Right renal cortex interstitium (tissue), 3 donors: ENCODE results near the gene DBN1. TPM values are rescaled to one million over a fixed set of nuclear protein-coding genes. Genes with fewer than 3 reads are reported as not detected.

Experiments used
- DNase-seq, 3 donors: peaks; one replicate each; pipeline ENCODE4 v3.0.0-alpha.2; 2013; ENCODE audit warnings: low read depth in 3 of 3, low spot score in 2 of 3
- polyA plus RNA-seq, 3 donors: library from polyadenylated mRNA; unstranded; fragments of 120-200 nt; gene quantifications; one replicate each; pipeline ENCODE4 v1.2.1, GENCODE V29; 2013; ENCODE audit not compliant: insufficient read length in 3 of 3

DBN1 gene
- polyA plus RNA-seq, 3 donors, result 171 to 177 (median 175) TPM

DNA sequence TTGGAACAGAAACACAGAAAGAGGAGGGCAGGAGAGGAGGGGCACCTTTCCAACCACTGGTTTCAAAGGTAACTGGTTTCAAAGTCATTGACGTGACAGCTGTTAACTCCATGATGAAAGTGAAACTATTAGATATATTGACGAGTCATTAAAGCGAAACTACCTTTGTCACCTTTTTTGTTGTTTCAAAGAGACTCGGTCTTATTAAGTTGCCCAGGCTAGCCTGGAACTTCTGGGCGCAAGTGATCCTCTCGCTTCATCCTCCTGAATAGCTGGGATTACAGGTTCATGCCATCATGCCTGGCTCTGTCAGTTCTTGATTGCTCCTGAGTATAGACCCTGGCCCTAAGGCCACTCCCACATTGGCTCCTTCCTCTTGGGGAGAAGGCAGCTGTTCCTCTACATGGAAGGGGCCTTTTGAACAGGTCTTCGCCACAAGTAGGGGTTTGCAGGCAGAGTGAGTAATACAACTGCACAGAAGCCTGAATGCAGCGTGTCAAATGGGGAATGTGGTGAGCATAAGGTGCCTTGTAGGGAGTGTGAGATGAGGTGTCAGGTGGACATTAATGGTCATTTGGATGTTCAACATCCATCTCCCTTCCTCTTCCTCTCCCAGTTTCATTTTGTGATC, 60.7 kb downstream of the DBN1 start:
- DNase-seq, result no peak

DNA sequence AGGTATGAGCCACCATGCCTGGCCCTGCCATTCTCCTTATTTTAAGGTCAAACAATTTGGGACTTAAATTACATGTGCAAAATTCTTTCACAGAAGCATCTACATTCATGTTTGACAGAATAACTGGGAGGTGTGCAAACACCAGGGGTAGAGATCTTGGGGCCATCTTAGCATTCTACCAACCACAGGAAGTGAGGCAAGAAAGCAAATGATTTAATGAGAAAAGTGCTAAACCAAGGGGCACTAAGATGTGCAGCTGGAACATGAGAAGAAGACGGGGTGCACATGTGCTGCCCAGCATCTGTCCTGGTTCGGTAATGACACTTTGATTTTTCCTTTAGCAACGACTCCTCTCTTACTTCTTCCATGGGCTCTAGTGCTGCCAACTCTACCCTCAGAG, 62.9 kb downstream of the DBN1 start:
- DNase-seq, result no peak

- DNase-seq, result no peak
Observed at GRCh38 chr5:177409043-177409801, 64.2 kb downstream of the DBN1 start, which contains the start of gene F12. Gene F12, minus strand, starts transcription at chr5:177409564. Its CDS starts 37 bp downstream, at chr5:177409527.

Other genes starting within 250 kb of the DBN1 start
- gene RAB24, start 169.9 kb downstream of the DBN1 start, polyA plus RNA-seq, result 10 to 100 TPM; 22.9 to 30.9 (median 25.7) TPM
- 100 to 1,000 TPM; 105 to 139 (median 112) TPM for gene PRELID1, start 169.8 kb downstream of the DBN1 start, polyA plus RNA-seq
- 10 to 100 TPM in 2 of 3 donors, 1 to 10 TPM in 1; 9.8 to 11.4 (median 10.5) TPM for gene MXD3, start 161.7 kb downstream of the DBN1 start, polyA plus RNA-seq
- 100 to 1,000 TPM; 128 to 136 (median 131) TPM for gene LMAN2, start 122.0 kb downstream of the DBN1 start, polyA plus RNA-seq
- 10 to 100 TPM; 10.5 to 15.8 (median 11.8) TPM for gene RGS14, start 115.7 kb downstream of the DBN1 start, polyA plus RNA-seq
- gene SLC34A1, start 89.2 kb downstream of the DBN1 start, polyA plus RNA-seq, result 100 to 1,000 TPM; 118 to 190 (median 157) TPM
- under 1 TPM; 0.47 to 0.72 (median 0.67) TPM for gene PFN3, start 73.0 kb downstream of the DBN1 start, polyA plus RNA-seq
- 1 to 10 TPM; 3.5 to 6.4 (median 4.6) TPM for gene F12, start 64.1 kb downstream of the DBN1 start, polyA plus RNA-seq
- 10 to 100 TPM; 20.3 to 26.2 (median 23.3) TPM for gene GRK6, start 47.0 kb downstream of the DBN1 start, polyA plus RNA-seq
- gene PRR7, start 26.8 kb downstream of the DBN1 start, polyA plus RNA-seq, result 1 to 10 TPM in 1 of 3 donors, under 1 TPM in 2; 0.95 to 1.1 (median 0.97) TPM
- 10 to 100 TPM; 62.4 to 72.7 (median 69.0) TPM for gene PDLIM7, start 24.0 kb upstream of the DBN1 start, polyA plus RNA-seq
- 1 to 10 TPM; 3.3 to 4.3 (median 3.8) TPM for gene DOK3, start 36.2 kb upstream of the DBN1 start, polyA plus RNA-seq
- gene DDX41, start 43.3 kb upstream of the DBN1 start, polyA plus RNA-seq, result 100 to 1,000 TPM in 1 of 3 donors, 10 to 100 TPM in 2; 93.0 to 105 (median 96.6) TPM
- 10 to 100 TPM; 60.9 to 65.2 (median 61.1) TPM for gene FAM193B, start 80.9 kb upstream of the DBN1 start, polyA plus RNA-seq
- gene TMED9, start 118.6 kb upstream of the DBN1 start, polyA plus RNA-seq, result 100 to 1,000 TPM; 150 to 186 (median 177) TPM
- gene B4GALT7, start 126.5 kb upstream of the DBN1 start, polyA plus RNA-seq, result 10 to 100 TPM; 19.3 to 20.4 (median 20.3) TPM